A673 (cell line): ENCODE data around the gene TMEM203. TPM values are rescaled to one million over a fixed set of nuclear protein-coding genes. Genes with fewer than 3 reads are reported as not detected.
A peak's percentile ranks its signal among the peaks of the same experiment; 100 is the strongest.

Source experiments
- BruUV-seq: library from RNA; stranded (reverse); fragments of 400-500 nt; replicated peaks from 2 replicates; lab custom pipeline; 2021; lab: Mats Ljungman, UMichigan
- CTCF ChIA-PET: fragments of 300-600 bp; sonication (Branson Sonifier 250); formaldehyde crosslinking; loops from one replicate; lab custom pipeline; 2022; ENCODE audit warnings: antibody characterized with exemption; lab: Charles Lee
- POLR2A ChIA-PET: fragments of 300-600 bp; sonication (Branson Sonifier 250); formaldehyde crosslinking; loops from one replicate; lab custom pipeline; 2022; ENCODE audit warnings: antibody characterized with exemption; ENCODE audit not compliant: low non-redundant PET; lab: Charles Lee
- DNase-seq: peaks from one replicate; pipeline ENCODE4 v3.0.0-alpha.2; 2015; ENCODE audit warnings: low spot score
- H3K27ac ChIP-seq: fragments of 200-600 bp; sonication (generic); 2 replicates; pipeline ENCODE4 v1.5.1; 2016; ENCODE audit warnings: mixed run types, low read depth, mild to moderate bottlenecking, mixed read lengths, antibody characterized with exemption, low read length; ENCODE audit not compliant: poor library complexity, severe bottlenecking
- H3K27me3 ChIP-seq: fragments of 200-600 bp; sonication (generic); replicated peaks from 2 replicates; pipeline ENCODE4 v1.6.1; 2017; ENCODE audit warnings: mixed run types, low read depth, mild to moderate bottlenecking, mixed read lengths, antibody characterized with exemption, low read length; ENCODE audit not compliant: insufficient read depth, poor library complexity
- H3K36me3 ChIP-seq: fragments of 200-600 bp; sonication (generic); 2 replicates; pipeline ENCODE4 v1.6.1; 2016; ENCODE audit warnings: mixed run types, mild to moderate bottlenecking, mixed read lengths, antibody characterized with exemption, low read length; ENCODE audit not compliant: insufficient read depth, poor library complexity, severe bottlenecking
- H3K4me1 ChIP-seq: fragments of 200-600 bp; sonication (generic); 2 replicates; pipeline ENCODE4 v1.6.1; 2017; ENCODE audit warnings: mixed run types, mild to moderate bottlenecking, mixed read lengths, antibody characterized with exemption, low read length; ENCODE audit not compliant: insufficient read depth, poor library complexity, severe bottlenecking
- H3K4me3 ChIP-seq: fragments of 200-600 bp; sonication (generic); 2 replicates; pipeline ENCODE4 v1.5.1; 2016; ENCODE audit warnings: low read depth, mixed run types, mild to moderate bottlenecking, mixed read lengths, low read length; ENCODE audit not compliant: poor library complexity, severe bottlenecking
- H3K9me3 ChIP-seq: fragments of 200-600 bp; sonication (generic); 2 replicates; pipeline ENCODE4 v1.6.1; 2016; ENCODE audit warnings: mixed run types, low read depth, mild to moderate bottlenecking, mixed read lengths, antibody characterized with exemption, low read length; ENCODE audit not compliant: poor library complexity, severe bottlenecking
- CTCF ChIP-seq: fragments of 300-800, 200-600 bp; sonication (generic); conservative IDR thresholded peaks from 2 replicates; pipeline ENCODE4 v1.5.1; 2017; ENCODE audit warnings: low read depth, mild to moderate bottlenecking, antibody characterized with exemption, low read length, moderate library complexity, mixed read lengths
- EZH2 ChIP-seq: fragments of 200-600 bp; sonication (generic); IDR thresholded peaks from 2 replicates; pipeline ENCODE4 v1.6.1; 2017; ENCODE audit warnings: borderline replicate concordance, low read depth, mild to moderate bottlenecking, mixed read lengths, antibody characterized with exemption, low read length; ENCODE audit not compliant: poor library complexity, severe bottlenecking
- intact Hi-C: fragments of 100-400 bp; cut with micrococcal nuclease; formaldehyde crosslinking; loops from one replicate; pipeline ENCODE4 v1.10.0; 2022; ENCODE audit not compliant: unreplicated experiment
- total RNA-seq: library from RNA; stranded (reverse); gene quantifications from 2 replicates; pipeline ENCODE4 v1.2.3, GENCODE V29; 2021

TMEM203 gene
- total RNA-seq, 1 experiment from 2014 or later = 37.5 TPM

- no peak for DNase-seq
- Histone ChIP-seq H3K4me1 (peaks cover 3% of the 10 kb centered on the region), H3K9me3 (no peaks in the 10 kb centered on the region), H3K27ac (no peak overlapping the region), H3K27me3 (no peaks in the 10 kb centered on the region), H3K36me3 (peaks cover 7% of the 10 kb centered on the region), H3K4me3 (no peak overlapping the region)
- no TSS peak for BruUV-seq
- POLR2A ChIA-PET = no interaction called here
- TF ChIP-seq CTCF (no peak), EZH2 (no peak)
- intact Hi-C loops = no loop called here
- CTCF ChIA-PET = no interaction called here
Measured at GRCh38 chr9:137178939-137179630, 26.4 kb downstream of the TMEM203 start.

GRCh38 chr9:137178201-137178938 is 27.1 kb downstream of the TMEM203 start:
- intact Hi-C loops = no loop called here
- DNase-seq = no peak
- CTCF ChIA-PET = no interaction called here
- BruUV-seq = no TSS peak
- Histone ChIP-seq H3K36me3 (peaks cover 3% of the 10 kb centered on the region), H3K4me1 (peaks cover 3% of the 10 kb centered on the region), H3K27me3 (no peaks in the 10 kb centered on the region), H3K9me3 (no peaks in the 10 kb centered on the region), H3K4me3 (no peak overlapping the region), H3K27ac (no peak overlapping the region)
- TF ChIP-seq EZH2 = no peak
- TF ChIP-seq CTCF = no peak
- POLR2A ChIA-PET = no interaction called here

- no peaks in the 10 kb centered on the region for H3K36me3 ChIP-seq
- no TSS peak for BruUV-seq
- TF ChIP-seq EZH2 = no peak
- peak; percentile 70 for TF ChIP-seq CTCF
- ChIA-PET POLR2A (no interaction called here), CTCF (interaction anchor here (0.6 to 1.6 kb wide), 3 partner anchors 47 to 60 kb away, joined by 3 to 6 read pairs (median 4); partner anchors contain the start of gene CYSRT1)
- DNase-seq = peak; percentile 53
- H3K4me1 ChIP-seq = peaks cover 3% of the 10 kb centered on the region
- intact Hi-C loops = no loop called here
- no peaks in the 10 kb centered on the region for H3K9me3 ChIP-seq
- H3K27ac ChIP-seq = no peak overlapping the region
- H3K4me3 ChIP-seq = no peak overlapping the region
- no peaks in the 10 kb centered on the region for H3K27me3 ChIP-seq
Measured at GRCh38 chr9:137176302-137177182, 28.9 kb downstream of the TMEM203 start.
